Upper lobe of right lung (tissue), 1 donor: Measurements from ENCODE around the gene PTBP3. TPM values are rescaled to one million over a fixed set of nuclear protein-coding genes. Genes with fewer than 3 reads are reported as not detected.

Experiments used
- ATAC-seq: fragments of 200-7000 bp; cut with Tn5 transposase; one replicate; pipeline ENCODE4 v1.9.1; 2020; ENCODE audit warnings: mild to moderate bottlenecking, moderate library complexity
- DNase-seq: peaks from one replicate; pipeline ENCODE4 v3.0.0-alpha.2; 2020
- H3K27ac ChIP-seq: fragments of 200-600 bp; one replicate; pipeline ENCODE4 v1.8.0; 2022
- H3K27me3 ChIP-seq: fragments of 200-600 bp; one replicate; pipeline ENCODE4 v1.8.0; 2022; ENCODE audit warnings: mild to moderate bottlenecking
- H3K36me3 ChIP-seq: fragments of 200-600 bp; one replicate; pipeline ENCODE4 v1.8.0; 2022
- H3K4me1 ChIP-seq: fragments of 200-600 bp; one replicate; pipeline ENCODE4 v1.8.0; 2022
- H3K4me3 ChIP-seq: fragments of 200-600 bp; one replicate; pipeline ENCODE4 v1.8.0; 2022; ENCODE audit warnings: mild to moderate bottlenecking
- H3K9me3 ChIP-seq: fragments of 200-600 bp; one replicate; pipeline ENCODE4 v1.8.0; 2022
- intact Hi-C: fragments of 100-400 bp; cut with DNase I; formaldehyde crosslinking; loops from one replicate; pipeline ENCODE4 v1.11.0; 2022
- total RNA-seq: library from RNA; stranded (reverse); fragmentation: NEBNext Ultra II Directional; extraction: Animal tissue kit (Norgen Biotek cat#: 25700); gene quantifications from one replicate; pipeline ENCODE4 v1.2.1, GENCODE V29; 2021
- TF ChIP-seq, protein P1 (sequence below): fragments of 200-600 bp; IDR thresholded peaks from one replicate; pipeline ENCODE4 v1.8.0; 2022; ENCODE audit warnings: antibody characterized with exemption
- donor health status: DM: no; HTN: yes; CAD: no; lungs with severe emphysema.

The PTBP3 gene
- total RNA-seq, 1 donor from 2014 or later = 77.6 TPM

DNA sequence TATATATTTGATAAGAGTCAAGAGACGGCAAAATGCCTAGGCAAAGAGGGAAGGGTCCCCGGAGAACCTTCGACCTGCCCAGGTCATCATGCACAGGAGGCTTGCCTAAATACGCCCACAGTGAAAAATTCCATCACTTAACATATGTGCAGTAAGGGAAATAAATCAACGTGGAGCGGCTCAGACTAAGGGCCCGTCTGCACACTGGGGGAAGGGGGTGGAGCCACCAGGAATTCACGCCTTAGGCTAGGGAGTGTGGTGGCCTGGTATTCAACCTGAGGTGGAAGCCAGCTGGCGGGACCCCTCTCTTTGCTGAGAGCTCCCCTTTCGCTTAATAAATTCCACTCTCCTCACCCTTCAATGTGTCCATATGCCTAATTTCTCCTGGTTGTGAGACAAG lies 8.3 kb downstream of the PTBP3 start:
- H3K27ac ChIP-seq = no peak overlapping the region
- no peak for DNase-seq

DNA sequence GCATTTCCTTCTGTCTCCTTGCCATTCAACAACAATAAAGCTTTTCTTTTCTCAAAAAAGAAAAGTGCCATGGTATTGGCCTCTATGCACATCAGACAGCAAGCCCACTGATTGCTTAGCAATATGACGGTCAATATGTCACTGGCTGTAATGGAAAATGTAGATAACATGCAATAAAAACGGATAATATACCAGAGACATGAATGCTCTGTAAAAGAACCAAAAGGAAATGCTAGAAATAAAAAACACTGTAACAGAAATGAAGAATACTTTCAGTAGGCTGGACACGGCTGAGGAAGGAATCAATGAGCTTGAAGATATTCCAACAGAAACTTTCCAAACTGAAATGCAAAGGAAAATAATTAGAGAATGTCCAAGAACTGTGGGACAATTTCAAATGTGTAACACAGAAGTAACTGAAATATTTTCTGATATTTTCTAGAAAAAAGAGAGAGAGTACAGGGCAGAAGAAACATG lies 10.0 kb downstream of the PTBP3 start:
- no peak overlapping the region for H3K27ac ChIP-seq
- H3K4me1 ChIP-seq = peaks cover 15% of the 10 kb centered on the region
- no peak overlapping the region for H3K4me3 ChIP-seq
- no peaks in the 10 kb centered on the region for H3K36me3 ChIP-seq
- DNase-seq (no peak), ATAC-seq (no peak)
- TF ChIP-seq, protein P1, sequence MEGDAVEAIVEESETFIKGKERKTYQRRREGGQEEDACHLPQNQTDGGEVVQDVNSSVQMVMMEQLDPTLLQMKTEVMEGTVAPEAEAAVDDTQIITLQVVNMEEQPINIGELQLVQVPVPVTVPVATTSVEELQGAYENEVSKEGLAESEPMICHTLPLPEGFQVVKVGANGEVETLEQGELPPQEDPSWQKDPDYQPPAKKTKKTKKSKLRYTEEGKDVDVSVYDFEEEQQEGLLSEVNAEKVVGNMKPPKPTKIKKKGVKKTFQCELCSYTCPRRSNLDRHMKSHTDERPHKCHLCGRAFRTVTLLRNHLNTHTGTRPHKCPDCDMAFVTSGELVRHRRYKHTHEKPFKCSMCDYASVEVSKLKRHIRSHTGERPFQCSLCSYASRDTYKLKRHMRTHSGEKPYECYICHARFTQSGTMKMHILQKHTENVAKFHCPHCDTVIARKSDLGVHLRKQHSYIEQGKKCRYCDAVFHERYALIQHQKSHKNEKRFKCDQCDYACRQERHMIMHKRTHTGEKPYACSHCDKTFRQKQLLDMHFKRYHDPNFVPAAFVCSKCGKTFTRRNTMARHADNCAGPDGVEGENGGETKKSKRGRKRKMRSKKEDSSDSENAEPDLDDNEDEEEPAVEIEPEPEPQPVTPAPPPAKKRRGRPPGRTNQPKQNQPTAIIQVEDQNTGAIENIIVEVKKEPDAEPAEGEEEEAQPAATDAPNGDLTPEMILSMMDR = no peak
- intact Hi-C loops = no loop called here
- no peaks in the 10 kb centered on the region for H3K9me3 ChIP-seq
- no peaks in the 10 kb centered on the region for H3K27me3 ChIP-seq

More for the DNA sequence above, 8.3 kb downstream of the PTBP3 start:
- H3K4me1 ChIP-seq = peaks cover 17% of the 10 kb centered on the region
- TF ChIP-seq, protein P1 = no peak
- H3K36me3 ChIP-seq = no peaks in the 10 kb centered on the region
- no peaks in the 10 kb centered on the region for H3K9me3 ChIP-seq
- intact Hi-C loops = no loop called here
- no peak overlapping the region for H3K4me3 ChIP-seq
- ATAC-seq = no peak
- no peaks in the 10 kb centered on the region for H3K27me3 ChIP-seq

DNA sequence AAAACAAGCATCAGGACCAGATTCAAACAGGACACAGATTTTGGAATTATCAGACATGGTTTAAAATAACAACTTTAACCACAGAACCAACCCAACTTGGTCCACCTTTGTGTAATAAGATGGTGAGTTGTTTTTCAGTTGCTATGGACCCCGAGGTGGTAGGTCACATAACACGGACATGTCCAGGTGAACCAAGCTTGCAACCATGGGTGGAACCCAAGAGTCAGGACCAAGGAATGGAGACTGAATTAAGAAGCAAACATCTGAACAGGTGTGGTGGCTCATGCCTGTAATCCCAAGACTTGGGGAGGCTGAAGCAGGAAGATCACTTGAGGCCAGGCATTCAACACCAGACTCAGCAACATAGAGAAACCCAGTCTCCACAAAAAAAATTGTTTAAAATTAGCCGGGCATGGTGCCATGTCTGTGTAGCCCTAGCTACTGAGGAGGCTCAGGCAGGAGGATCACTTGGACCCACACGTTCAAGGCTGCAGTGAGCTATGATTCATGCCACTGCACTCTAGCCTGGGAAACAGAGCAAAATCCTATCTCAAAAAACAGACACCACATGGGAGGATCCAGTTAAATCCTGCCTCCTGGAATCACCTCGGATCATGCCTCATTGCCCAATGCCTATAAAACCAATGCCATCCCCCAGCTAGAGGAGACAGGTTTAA lies 10.6 kb downstream of the PTBP3 start:
- H3K36me3 ChIP-seq = no peaks in the 10 kb centered on the region
- no peaks in the 10 kb centered on the region for H3K27me3 ChIP-seq
- TF ChIP-seq, protein P1 = no peak
- H3K27ac ChIP-seq = no peak overlapping the region
- H3K4me3 ChIP-seq = no peak overlapping the region
- intact Hi-C loops = no loop called here
- H3K4me1 ChIP-seq = peaks cover 9% of the 10 kb centered on the region
- H3K9me3 ChIP-seq = no peaks in the 10 kb centered on the region
- no peak for ATAC-seq
- no peak for DNase-seq

DNA sequence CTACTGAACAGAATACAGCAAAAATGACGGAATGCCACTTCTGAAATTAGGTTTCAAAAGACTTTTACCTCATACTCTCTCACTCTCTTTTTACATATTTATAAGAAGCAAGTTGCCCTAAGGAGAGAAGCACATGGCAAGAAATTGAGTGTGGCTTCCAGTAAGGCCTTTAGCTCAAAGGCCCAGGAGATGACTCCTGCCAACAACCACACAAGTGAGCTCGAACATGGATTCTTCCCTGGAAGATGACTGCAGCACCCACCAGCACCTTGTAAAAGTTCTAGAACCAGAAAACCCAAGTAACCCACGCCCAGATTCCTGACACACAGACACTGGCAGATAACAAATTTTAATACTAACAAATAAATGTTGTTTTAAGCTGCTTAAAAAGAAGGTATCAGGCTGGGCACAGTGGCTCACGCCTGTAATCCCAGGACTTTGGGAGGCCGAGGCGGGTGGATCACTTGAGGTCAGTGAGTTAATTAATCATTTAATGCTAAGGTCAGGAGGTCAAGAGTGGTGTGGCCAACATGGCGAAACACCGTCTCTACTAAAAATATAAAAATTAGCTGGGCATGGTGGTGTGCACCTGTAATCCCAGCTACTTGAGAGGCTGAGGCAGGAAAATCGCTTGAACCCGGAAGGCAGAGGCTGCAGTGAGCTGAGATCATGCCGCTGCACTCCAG lies 17.0 kb downstream of the PTBP3 start:
- ATAC-seq (no peak), DNase-seq (no peak)
- no peaks in the 10 kb centered on the region for H3K9me3 ChIP-seq
- H3K36me3 ChIP-seq = no peaks in the 10 kb centered on the region
- H3K4me1 ChIP-seq = peaks cover 24% of the 10 kb centered on the region
- intact Hi-C loops = no loop called here
- TF ChIP-seq, protein P1 = no peak
- H3K4me3 ChIP-seq = no peak overlapping the region
- no peak overlapping the region for H3K27ac ChIP-seq
- H3K27me3 ChIP-seq = no peaks in the 10 kb centered on the region

DNA sequence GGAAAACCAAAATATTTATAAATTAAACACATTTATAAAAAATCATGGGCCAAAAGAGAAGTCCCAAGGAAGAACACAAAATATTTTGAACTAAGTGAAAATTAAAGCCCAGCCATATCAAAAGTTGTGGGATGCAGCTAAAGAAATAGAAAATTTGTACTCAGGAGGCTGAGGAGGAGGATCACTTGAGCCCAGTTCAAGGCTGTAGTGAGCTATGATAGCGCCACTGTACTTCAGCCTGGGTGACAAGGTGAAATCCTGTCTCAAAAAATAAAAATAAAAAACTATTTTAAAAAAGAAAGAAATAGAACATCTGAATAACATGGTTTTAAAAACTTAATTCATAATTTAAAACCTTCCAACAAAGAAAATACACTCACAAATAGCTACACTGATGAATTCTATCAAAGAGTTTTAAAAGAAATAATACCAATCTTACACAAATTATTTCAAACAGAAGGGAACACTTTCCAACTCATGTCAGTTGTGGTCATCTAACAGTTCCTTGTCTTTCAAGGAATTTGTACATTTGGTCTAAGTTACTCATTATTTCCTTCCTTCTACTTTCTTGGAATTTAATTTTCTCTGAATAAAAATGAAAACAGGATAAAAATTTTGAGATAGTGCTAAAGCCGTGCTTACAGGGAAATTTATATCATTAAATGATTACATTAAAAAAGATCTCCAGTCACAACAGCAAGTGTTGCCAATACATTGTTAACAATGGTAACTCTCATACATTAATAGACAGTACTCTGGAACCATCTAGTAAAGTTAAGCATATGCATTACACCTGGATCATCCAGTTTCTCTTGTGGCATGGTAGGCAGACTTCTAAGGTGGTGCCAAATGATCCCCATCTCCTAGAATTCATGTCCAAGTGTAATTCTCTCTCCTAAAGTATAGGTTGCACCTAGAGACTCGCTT lies 17.8 kb downstream of the PTBP3 start:
- H3K27me3 ChIP-seq = no peaks in the 10 kb centered on the region
- H3K4me1 ChIP-seq = peaks cover 24% of the 10 kb centered on the region
- no peak for DNase-seq
- H3K36me3 ChIP-seq = no peaks in the 10 kb centered on the region
- ATAC-seq = no peak
- intact Hi-C loops = no loop called here
- H3K9me3 ChIP-seq = no peaks in the 10 kb centered on the region
- H3K4me3 ChIP-seq = no peak overlapping the region
- TF ChIP-seq, protein P1 = no peak
- no peak overlapping the region for H3K27ac ChIP-seq
